Measurements from ENCODE around the gene GDPD5.
A peak's percentile ranks its signal among the peaks of the same experiment; 100 is the strongest.

The GDPD5 gene

DNA sequence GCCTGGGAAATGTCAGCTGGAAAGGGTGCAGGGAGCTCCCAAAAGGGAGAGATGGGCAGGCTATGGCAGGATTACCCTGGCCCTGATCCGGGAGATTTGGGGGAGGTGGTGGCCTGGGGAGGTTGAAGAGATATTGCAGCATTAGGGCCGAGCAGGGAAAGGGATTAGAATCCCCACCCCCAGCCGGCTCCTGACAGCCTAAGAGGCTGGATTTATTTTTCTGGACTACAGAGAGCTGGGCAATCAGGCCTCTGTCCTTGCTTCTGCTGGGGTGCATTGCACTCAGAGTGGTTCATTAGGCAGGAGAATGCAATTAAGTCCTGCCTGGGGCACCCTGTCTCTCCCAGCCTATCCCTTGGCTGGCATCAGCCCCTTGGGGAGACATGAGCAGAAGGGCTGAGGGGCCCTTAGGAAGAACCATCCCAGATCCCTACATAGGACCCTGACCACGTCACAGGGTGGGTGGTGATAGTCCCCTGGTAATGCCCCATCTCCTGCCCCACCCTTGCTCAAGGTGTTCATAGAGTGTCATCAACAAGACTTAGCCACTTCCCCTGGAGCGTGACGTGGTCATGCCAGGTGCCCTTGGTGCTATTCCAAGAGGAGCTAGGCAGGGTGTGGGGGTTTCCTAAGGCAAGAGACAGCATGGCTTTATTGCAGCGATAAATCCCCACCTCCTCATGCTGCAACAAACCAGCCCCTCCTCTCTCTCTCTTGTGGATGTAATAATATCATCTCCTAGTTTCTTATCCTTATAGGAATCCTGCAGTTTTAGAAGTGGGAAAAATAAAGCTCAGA is 54.4 kb downstream of the GDPD5 start:
- no peak for DNase-seq (ENCODE audit: low read depth)

DNA sequence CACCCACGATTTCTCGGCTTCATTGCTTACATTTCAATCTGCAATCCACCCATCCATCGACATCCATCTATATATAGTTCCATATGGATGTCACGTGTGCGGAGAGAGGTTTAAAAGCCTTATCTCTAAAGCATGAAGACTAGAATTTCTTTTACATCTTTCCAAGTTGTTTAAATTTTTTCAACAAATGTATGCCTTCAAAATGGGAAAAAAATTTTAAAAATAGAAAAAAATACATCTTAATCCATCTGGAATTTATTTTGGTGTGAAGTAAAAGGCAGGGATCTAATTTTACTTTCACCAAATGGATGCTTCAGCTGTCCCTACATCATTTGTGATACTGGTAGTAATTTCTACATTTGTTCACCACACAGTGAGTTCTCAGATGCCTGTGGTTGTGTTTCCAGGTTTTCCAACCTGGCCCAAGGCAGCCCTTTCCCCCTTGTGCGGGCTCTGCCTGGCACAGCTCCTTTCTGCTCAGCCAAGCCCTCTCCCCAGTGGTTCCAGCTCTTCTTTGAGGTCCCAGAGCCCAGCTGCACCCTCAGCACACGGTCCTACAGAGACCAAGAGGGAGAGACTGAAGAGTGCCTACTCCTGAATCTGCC is 55.2 kb downstream of the GDPD5 start:
- no peak for DNase-seq (ENCODE audit: low read depth)

DNA sequence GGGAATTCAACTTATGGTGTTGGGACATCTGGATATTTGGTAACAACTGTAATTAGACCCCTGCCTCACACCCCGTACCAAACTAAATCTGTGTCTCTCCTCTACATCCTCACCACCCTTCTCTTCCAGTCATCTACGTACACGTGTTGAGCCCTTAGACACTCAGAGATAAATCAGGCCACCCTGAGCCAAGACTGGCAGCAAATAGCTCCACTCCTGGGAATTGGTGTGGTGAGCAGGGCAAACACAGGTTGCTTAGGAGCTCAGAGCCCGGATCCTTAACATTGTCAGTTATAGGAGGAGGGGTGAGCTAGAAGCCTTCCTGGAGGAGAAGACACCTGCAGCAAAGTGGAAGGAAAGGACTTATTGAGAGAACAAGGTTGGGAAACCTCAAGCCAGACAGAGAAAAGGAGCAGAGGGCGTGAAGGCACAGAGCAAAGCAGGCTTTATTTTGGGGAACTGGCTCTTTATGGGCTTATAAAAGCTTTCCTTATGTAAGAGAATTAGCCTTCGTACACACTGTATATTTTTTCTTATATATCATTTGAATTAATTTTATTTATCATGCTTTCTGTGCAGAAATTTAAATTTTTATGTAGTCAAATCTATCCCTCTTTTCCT is 55.8 kb downstream of the GDPD5 start:
- no peak for DNase-seq (ENCODE audit: low read depth)

DNA sequence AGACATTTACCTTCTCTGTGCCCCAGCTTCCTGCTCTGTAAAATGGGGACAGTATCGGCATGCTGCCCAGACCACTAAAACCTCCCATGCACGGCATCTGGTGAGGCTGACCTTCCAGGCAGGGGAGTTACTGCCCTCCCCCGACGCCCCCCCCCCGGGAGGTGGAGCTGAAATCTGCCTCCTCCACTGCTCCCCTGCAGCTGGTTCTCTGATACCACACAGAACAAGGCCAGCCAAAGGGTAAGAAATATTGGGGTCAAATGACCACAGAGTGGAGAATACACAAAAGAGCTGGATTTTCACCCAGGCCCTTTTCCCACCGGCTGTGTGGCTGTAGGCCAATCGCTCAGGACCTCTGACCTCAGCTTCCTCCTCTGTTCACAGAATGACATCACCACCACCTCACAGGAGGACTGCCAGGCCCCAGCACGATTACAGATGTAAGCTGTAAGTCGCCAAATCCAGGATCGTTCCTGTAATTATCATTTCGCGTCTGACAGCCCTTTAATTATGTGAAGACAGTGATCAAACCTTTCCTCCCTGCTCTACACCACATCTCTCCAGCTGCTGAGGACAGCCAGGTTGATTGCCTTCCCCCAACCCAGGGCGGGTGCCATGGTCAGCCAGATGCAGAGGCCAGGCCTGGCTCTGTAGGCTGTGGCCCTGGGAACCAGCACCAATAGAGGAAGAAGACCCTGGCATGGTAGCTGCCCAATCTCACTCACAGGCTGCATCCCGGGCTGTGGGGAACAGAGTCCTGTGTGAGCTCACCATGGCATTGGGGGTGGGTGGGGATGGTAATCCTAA is 57.0 kb downstream of the GDPD5 start:
- DNase-seq (ENCODE audit: low read depth), result no peak

DNA sequence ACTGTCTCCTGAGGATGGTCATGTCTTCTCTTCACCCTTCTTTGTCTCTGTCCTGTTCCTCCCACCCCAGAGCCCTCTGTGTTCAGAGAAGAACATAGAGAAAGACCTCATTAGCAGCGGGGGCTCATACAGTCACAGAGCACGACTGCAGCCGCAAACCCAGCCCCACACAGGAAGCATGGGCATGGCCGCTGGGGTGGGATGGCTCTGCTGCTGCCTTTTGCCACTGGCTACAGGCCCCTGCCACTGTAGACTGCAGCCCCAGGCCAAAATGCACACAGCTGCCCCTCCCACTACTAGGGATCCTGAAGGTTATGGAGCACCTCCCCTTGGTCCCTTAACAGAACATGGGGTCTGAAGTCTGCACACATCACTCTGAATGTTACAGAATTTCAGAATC is 57.9 kb downstream of the GDPD5 start:
- no peak for DNase-seq (ENCODE audit: low read depth)

DNA sequence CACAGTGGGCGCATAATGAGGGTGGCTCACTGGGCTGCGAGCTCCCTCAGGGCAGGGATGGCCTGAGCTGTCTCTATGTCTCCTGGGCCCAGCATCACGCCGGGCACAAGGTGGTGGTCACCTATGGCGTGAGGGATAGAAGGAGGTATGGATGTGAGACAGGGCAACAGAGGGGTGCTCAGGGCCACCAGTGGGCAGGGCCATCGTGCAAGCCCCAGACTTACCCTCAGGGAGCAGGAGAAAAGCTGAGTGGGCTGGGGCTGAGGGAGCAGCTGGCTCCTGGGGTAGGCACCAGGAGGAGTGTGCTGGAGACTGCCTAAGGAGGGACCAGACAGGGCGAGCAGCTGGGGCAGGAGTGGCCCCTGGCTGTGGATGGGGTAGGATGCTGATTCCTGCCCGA is 58.4 kb downstream of the GDPD5 start:
- no peak for DNase-seq (ENCODE audit: low read depth)

DNA sequence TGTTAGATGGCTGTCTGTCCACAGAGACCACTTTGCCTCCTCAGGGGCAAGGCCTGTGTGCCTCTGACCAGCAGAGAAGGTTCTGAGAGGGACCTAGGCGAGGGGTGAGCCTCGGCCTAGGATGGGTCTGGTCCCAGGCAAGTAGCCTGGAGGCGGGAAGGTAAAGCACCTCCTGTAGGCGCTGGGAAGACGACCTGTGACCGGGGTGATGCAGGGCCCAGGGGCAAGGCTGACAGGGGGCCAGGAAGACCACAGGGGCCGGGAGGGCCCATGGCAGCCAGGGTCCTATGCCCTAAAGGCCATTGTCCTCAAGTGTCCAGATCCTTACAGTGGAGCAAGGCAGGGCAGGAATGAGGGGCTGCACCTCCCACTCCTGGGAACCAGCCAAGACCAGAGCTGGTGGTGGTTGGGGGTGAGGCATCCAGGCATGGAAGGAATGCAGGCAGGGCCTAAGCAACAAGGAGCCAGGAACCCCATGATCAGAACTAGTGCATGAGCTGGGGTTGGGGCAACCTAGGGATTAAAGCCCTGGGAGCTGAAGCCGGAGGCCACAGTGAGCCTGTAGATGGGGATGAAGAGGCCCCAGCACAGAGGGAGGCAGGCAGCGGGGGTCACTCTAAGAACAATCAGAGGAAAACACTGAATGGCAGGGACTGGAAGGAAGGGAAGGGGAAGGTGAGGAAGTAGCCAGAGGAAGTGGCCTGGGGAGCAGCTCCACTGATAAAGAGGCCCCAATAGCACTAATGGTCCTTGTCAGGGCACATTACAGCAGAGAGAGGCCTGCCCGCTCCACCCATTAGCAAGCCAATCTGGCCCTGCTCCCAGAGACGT is 59.8 kb downstream of the GDPD5 start:
- DNase-seq (ENCODE audit: low read depth), result peak; percentile 36

DNA sequence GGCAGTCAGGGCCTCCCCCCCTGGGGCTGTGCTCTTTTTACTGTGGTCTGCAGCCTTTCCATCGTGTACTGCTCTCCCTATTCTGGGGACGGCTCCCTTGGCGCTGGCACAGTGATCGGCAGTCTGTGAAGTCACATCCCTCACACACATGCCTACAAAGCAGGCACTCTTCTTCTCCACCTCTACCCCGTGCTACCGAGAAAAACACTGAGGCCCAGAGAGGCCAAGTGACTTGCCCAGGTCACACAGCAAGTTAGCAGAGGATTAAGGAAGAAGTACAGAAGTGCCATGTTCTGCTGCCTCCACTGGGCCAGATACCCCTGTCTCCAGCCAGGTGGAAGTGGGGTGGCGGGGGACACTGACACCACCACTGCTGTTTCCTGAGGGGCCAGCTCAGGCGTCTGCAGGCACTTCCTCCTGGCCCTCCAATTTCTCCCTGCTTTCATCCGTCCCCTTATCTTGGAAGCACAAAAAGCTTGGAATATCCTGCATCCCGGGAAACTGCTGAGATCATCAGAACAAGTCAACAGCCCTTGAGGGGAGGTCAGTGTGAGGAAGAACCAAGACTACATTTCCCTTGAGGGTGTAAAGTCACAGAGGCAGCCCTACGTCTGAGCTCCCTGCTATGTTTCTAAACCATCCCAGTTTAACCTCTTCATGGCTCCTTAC is 62.5 kb downstream of the GDPD5 start:
- no peak for DNase-seq (ENCODE audit: low read depth)

DNA sequence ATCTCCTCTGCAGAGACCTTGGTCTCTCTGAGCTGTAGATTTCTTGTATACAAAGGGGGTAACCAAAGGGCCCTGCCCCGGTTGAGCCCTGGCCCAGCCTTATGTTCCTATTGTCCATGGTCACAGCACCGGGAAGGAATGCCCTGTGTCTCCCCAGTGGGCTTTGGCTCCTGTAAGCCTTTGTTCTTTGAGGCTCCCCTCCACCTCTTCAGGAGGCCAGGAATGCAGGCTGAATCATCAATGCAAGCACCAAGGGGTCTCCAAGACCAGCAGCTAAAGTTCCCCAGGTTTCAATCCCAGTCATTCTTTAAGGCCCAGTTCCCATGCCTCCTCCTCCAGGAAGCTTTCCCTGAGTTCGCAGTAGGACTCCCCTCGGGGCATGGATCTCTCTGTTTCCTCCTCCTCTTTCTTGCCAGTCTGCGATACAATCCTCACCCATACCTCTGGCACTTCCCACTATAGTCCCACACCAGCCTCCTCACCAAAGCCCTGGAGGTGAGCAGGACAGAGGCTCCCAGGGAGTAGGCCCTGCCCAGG is 63.6 kb downstream of the GDPD5 start:
- DNase-seq (ENCODE audit: low read depth), result no peak

DNA sequence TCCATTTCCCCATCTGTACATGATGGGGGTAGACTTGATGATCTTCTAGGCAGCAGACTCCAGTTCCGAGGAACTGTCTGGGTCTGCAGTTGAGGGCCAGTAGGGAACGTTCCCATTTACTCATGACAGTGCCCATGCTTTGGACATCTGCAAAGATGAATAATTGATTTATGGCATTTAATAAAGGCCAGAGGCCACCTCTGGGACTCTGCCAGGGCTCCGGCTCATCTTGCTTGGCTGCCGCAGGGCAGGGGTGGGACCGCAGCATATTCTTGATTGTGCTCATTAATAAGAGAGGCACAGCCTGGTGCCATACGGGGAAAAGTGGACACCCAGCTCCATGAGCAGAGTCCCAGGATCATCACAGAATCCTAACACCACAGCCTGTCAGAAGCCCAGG is 64.6 kb downstream of the GDPD5 start:
- no peak for DNase-seq (ENCODE audit: low read depth)

DNA sequence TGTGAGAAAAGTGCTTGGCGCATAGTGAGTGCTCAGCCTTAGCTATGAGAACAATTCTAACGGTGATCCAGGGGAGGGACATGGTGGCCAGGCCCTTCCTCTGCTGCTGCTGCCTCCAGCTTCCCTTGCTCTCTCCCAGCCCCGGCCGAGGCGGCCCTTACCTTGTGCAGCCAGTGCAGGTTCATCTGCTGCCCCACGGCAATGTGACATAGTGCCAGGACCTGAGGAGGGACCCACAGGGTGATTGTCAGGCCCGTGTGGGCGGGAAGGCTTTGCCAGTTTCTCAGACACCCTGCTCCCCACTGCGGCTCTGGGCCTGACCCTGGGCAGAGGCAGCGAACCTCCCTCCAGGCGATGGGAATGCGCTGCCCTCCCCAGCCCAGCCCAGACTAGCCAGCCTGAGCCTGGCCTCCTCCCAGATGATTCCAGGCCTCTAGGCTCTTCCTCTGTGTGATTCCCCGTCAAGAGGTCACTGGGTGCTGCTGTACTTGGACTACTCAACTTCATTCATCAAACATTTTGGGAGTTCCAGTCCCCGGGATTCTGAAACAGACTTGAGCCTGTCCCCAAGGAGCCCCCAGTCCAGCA is 69.1 kb downstream of the GDPD5 start:
- DNase-seq (ENCODE audit: low read depth), result no peak

DNA sequence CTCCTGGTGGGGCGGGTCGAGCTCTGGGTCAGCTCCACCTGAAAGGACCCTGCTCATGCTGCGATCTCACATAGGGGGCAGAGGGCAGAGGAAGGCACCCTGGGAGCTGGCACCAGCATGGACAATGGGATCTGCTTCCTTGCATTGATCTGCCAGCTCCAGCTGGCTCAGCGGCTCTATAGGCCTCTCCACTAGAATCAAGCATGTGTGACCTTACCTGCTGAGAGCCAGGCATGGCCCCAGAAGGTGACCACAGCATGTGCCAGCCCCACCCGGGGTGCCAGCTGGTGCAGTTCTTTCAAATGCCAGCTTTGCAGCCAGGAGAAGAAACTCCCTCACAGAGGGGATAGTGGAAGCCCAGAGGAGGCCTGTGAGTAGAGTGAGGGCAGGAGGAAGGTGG is 70.8 kb downstream of the GDPD5 start:
- no peak for DNase-seq (ENCODE audit: low read depth)

DNA sequence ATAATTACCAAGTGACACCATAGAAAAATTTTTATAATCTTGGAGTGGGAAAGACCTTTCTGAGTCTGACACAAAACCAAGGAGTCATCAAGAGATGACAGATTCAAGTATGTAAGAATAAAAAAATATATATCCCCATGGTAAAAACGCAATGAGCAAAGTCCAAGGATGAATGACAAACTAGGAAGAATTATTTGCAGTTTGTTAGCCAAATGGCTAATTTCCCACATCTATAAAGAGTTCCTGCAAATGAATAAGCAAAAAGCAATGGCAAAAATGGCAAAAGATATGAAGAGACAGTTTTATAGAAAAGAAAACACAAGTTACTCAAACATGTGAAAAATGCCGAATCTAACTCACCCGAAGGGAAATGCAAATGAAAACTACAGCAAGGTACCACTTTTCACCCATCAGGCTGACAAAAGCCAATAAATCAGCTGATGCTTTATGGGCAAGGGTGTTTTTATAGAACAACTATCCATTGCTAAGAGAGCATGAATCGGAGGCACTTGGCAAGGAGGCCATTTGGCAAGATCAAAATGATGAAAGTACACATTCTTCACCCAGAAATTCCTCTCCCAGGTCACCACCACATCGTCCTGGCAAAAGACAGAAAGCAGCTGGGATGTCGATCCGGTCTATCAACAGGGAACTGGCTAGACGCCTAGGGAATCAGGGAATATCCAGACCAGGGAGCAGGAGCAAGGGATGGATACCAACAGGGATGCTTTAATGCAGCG is 71.7 kb downstream of the GDPD5 start:
- no peak for DNase-seq (ENCODE audit: low read depth)

DNA sequence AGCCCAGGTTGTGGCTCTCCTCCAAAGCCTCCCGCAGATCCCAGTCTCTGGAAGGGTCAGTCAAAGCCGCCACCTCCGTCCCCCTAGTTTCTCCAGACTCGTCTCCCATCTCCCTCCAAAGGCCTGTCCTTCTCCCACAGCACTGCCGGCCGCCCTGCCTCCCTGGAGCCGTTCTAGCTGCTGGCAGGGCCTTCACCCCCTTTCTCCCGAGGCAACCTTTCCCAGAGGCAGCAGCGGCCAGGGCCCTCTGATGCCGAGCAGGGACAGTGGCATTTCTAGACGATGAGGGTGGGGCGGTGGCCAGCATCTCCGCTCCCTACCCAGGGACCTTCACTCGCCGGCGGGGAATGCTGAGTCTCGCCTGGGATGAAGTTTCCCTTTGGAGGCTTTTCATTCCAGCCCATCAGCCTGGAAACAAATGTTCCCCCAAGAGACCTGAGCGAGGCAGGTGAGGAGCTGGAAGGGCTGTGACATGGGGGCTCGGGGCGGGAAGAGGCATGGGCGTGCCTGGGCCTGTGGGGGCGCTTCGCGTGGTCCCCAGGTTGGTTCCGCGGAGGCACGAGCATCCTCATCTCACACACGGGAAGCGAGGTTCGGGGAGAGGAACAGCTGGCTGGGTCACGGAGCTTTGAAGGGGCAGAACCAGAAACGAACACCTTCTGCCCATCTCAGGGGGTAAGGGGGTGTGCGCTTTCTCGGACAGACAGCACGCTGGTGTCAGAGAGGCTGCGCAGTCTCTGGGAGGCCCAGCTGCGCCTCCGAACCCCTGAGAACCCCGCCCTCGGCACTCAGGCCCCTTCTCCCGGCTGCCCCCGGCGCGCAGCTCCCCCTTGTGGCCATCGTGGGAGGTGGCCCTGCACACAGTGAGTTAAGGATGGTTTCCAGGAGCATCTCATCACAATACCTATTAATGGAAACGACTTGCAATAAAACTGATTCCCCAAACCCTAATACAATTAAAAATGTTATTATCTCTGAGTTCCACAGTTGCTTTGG is 74.6 kb downstream of the GDPD5 start:
- DNase-seq (ENCODE audit: low read depth), result no peak

DNA sequence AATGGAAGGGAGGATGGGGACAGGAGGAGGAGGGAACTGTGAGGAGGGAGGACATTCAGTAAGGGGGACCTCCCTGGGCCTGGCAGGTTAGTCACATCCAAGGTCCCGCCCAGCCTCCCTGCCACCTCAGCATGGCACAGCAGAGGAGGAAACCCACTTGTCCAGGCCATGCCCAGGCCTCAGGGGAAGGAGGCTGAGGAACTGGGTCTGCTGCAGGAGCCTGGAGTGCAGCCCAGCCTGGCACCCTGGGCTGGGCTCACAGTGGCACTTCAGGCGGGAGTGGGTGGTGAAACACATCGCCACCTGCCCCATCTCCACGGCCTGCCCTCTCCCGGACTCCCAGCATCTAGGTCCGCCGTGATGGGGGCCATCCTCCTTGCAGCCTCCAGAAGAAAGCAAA is 75.5 kb downstream of the GDPD5 start:
- no peak for DNase-seq (ENCODE audit: low read depth)

DNA sequence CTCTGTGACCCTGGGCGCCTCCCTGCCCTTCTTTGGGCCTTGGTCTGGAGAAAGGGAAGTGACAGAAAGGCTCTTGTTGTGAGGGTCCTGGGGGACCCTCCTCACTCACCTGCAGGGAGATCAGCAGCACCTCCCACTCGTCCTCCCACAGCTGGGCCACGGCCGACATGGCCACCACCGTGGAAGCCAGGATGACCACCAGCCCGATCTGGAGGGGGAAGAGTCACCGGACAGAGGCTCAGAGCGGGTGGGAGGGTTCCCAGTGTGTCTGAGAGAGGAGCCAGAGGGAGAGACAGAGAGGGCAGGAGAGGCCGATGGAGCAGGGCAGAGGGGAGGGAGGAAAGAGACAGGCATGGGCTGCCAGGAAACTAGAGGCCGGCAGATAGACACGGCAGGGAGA is 76.0 kb downstream of the GDPD5 start:
- no peak for DNase-seq (ENCODE audit: low read depth)

DNA sequence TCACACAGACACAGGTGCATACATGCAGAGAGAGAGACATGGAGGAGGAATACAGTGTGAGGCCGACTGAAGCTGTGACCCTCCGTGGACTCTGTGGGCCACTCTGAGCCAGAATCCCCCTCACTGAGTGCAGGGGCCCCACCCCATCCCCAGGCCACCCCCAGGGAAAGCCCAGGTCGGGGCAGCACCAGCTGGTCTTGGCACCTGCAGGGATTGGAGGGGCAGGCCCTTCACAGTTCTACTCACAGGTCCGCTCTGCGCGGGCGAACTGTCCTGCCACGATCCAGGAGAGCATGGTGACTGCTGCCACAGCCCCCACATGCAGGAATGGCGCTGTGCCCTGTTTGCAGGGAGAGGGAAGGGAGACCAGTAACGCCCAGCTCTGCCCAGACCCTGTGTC is 76.5 kb downstream of the GDPD5 start:
- DNase-seq (ENCODE audit: low read depth), result no peak

DNA sequence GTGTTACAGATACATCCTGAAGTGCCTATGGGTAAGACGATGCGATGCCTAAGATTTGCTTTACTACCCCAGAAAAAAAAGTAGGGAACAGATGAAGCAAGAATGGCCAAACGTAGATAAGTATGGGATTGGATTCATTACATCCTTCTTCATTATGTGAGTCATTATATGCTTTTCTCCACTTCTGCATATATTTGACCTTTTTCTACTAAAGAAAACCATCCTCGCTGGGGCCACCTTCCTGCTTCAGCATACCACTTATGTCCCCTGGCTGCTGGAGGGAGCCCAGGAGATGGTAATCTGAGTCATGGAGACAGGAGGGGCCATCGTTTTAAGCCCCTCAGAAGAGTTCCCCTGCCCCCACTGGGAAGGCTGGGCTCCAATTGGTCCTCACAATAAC is 78.3 kb downstream of the GDPD5 start:
- no peak for DNase-seq (ENCODE audit: low read depth)

Data from CMK (cell line).